Memory B cell (primary cell): ENCODE measurements around the gene COX7B2.

Source experiments
- ATAC-seq: fragments of 150-1000 bp; cut with Tn5 transposase; 2 replicates; pipeline ENCODE4 v1.10.0; 2021; ENCODE audit warnings: low read depth, mild to moderate bottlenecking, moderate library complexity
- DNase-seq, 2 donors: peaks; one replicate each; pipeline ENCODE4 v3.0.0; 2022; ENCODE audit warnings: low spot score in 2 of 2
- H3K27ac Mint-ChIP-seq: one replicate; pipeline ENCODE4 v1.8.0; 2022; ENCODE audit warnings: mild to moderate bottlenecking, moderate library complexity, mixed read lengths
- H3K27me3 Mint-ChIP-seq: one replicate; pipeline ENCODE4 v1.8.0; 2022; ENCODE audit warnings: mixed read lengths
- H3K36me3 Mint-ChIP-seq: one replicate; pipeline ENCODE4 v1.8.0; 2022; ENCODE audit warnings: mild to moderate bottlenecking, mixed read lengths
- H3K4me1 Mint-ChIP-seq: one replicate; pipeline ENCODE4 v1.8.0; 2022; ENCODE audit warnings: mixed read lengths
- H3K4me3 Mint-ChIP-seq: one replicate; pipeline ENCODE4 v1.8.0; 2022; ENCODE audit warnings: mild to moderate bottlenecking, moderate library complexity, mixed read lengths
- H3K9me3 Mint-ChIP-seq: one replicate; pipeline ENCODE4 v1.8.0; 2022; ENCODE audit warnings: mixed read lengths

Gene COX7B2

GRCh38 chr4:46909078-46909477 lies at the start of gene COX7B2:
Gene COX7B2 (minus strand): TSS chr4:46909245. CDS start chr4:46735192, 174,053 bp downstream.
- ATAC-seq (no peak), DNase-seq (no peak)
- no peaks in the 10 kb centered on the region for H3K36me3 Mint-ChIP-seq
- no peak within 1 kb of the TSS for H3K27ac Mint-ChIP-seq
- H3K9me3 Mint-ChIP-seq, result peaks cover 2% of the 10 kb centered on the region
- H3K4me3 Mint-ChIP-seq, result no peak within 1 kb of the TSS
- H3K4me1 Mint-ChIP-seq, result no peaks in the 10 kb centered on the region
- H3K27me3 Mint-ChIP-seq, result no peaks in the 10 kb centered on the region

GRCh38 chr4:46956451-46956850 lies 47.4 kb upstream of the COX7B2 start:
- no peaks in the 10 kb centered on the region for H3K4me1 Mint-ChIP-seq
- no peak overlapping the region for H3K4me3 Mint-ChIP-seq
- H3K27me3 Mint-ChIP-seq, result no peaks in the 10 kb centered on the region
- H3K36me3 Mint-ChIP-seq, result no peaks in the 10 kb centered on the region
- ATAC-seq (no peak), DNase-seq (no peak)
- H3K27ac Mint-ChIP-seq, result no peak overlapping the region
- no peaks in the 10 kb centered on the region for H3K9me3 Mint-ChIP-seq

- no peaks in the 10 kb centered on the region for H3K36me3 Mint-ChIP-seq
- H3K4me3 Mint-ChIP-seq, result no peak overlapping the region
- no peak for ATAC-seq
- no peak overlapping the region for H3K27ac Mint-ChIP-seq
- no peaks in the 10 kb centered on the region for H3K9me3 Mint-ChIP-seq
- no peaks in the 10 kb centered on the region for H3K4me1 Mint-ChIP-seq
- no peaks in the 10 kb centered on the region for H3K27me3 Mint-ChIP-seq
- no peak for DNase-seq
Measured at GRCh38 chr4:46955601-46956000, 46.6 kb upstream of the COX7B2 start.

- H3K9me3 Mint-ChIP-seq, result no peaks in the 10 kb centered on the region
- ATAC-seq, result no peak
- H3K27me3 Mint-ChIP-seq, result no peaks in the 10 kb centered on the region
- H3K4me3 Mint-ChIP-seq, result no peak overlapping the region
- H3K36me3 Mint-ChIP-seq, result no peaks in the 10 kb centered on the region
- H3K4me1 Mint-ChIP-seq, result no peaks in the 10 kb centered on the region
- H3K27ac Mint-ChIP-seq, result no peak overlapping the region
- DNase-seq, result no peak
Measured at GRCh38 chr4:46954643-46955042, 45.6 kb upstream of the COX7B2 start.

GRCh38 chr4:46953564-46953963 lies 44.5 kb upstream of the COX7B2 start:
- no peak overlapping the region for H3K27ac Mint-ChIP-seq
- no peak overlapping the region for H3K4me3 Mint-ChIP-seq
- H3K36me3 Mint-ChIP-seq, result no peaks in the 10 kb centered on the region
- H3K4me1 Mint-ChIP-seq, result no peaks in the 10 kb centered on the region
- ATAC-seq (no peak), DNase-seq (no peak)
- no peaks in the 10 kb centered on the region for H3K9me3 Mint-ChIP-seq
- no peaks in the 10 kb centered on the region for H3K27me3 Mint-ChIP-seq

GRCh38 chr4:46952451-46952850 lies 43.4 kb upstream of the COX7B2 start:
- Mint-ChIP-seq H3K9me3 (no peaks in the 10 kb centered on the region), H3K27ac (no peak overlapping the region)
- no peak for ATAC-seq

GRCh38 chr4:46950826-46951225 lies 41.8 kb upstream of the COX7B2 start:
- Mint-ChIP-seq H3K9me3 (no peaks in the 10 kb centered on the region), H3K4me3 (no peak overlapping the region), H3K36me3 (no peaks in the 10 kb centered on the region), H3K27me3 (no peaks in the 10 kb centered on the region), H3K4me1 (no peaks in the 10 kb centered on the region), H3K27ac (no peak overlapping the region)
- ATAC-seq, result no peak
- no peak for DNase-seq

More at GRCh38 chr4:46952451-46952850, 43.4 kb upstream of the COX7B2 start:
- H3K4me1 Mint-ChIP-seq, result no peaks in the 10 kb centered on the region
- H3K4me3 Mint-ChIP-seq, result no peak overlapping the region
- H3K27me3 Mint-ChIP-seq, result no peaks in the 10 kb centered on the region
- H3K36me3 Mint-ChIP-seq, result no peaks in the 10 kb centered on the region
- no peak for DNase-seq

GRCh38 chr4:46949822-46950221 lies 40.8 kb upstream of the COX7B2 start:
- Mint-ChIP-seq H3K36me3 (no peaks in the 10 kb centered on the region), H3K27me3 (no peaks in the 10 kb centered on the region), H3K27ac (no peak overlapping the region), H3K4me3 (no peak overlapping the region), H3K9me3 (no peaks in the 10 kb centered on the region), H3K4me1 (no peaks in the 10 kb centered on the region)
- DNase-seq (no peak), ATAC-seq (no peak)

- Mint-ChIP-seq H3K4me1 (no peaks in the 10 kb centered on the region), H3K27me3 (no peaks in the 10 kb centered on the region), H3K9me3 (peaks cover 2% of the 10 kb centered on the region), H3K27ac (no peak overlapping the region), H3K36me3 (no peaks in the 10 kb centered on the region), H3K4me3 (no peak overlapping the region)
- ATAC-seq, result no peak
- no peak for DNase-seq
Measured at GRCh38 chr4:46947541-46947940, 38.5 kb upstream of the COX7B2 start.

- Mint-ChIP-seq H3K9me3 (peaks cover 2% of the 10 kb centered on the region), H3K4me3 (no peak overlapping the region), H3K36me3 (no peaks in the 10 kb centered on the region), H3K27me3 (no peaks in the 10 kb centered on the region), H3K27ac (no peak overlapping the region), H3K4me1 (no peaks in the 10 kb centered on the region)
- ATAC-seq (no peak), DNase-seq (no peak)
Measured at GRCh38 chr4:46946919-46947536, 38.0 kb upstream of the COX7B2 start.

GRCh38 chr4:46945062-46945461 lies 36.0 kb upstream of the COX7B2 start:
- Mint-ChIP-seq H3K36me3 (no peaks in the 10 kb centered on the region), H3K27ac (no peak overlapping the region), H3K27me3 (no peaks in the 10 kb centered on the region), H3K9me3 (peaks cover 2% of the 10 kb centered on the region), H3K4me3 (no peak overlapping the region), H3K4me1 (no peaks in the 10 kb centered on the region)
- DNase-seq, result no peak
- ATAC-seq, result no peak

GRCh38 chr4:46944345-46944744 lies 35.3 kb upstream of the COX7B2 start:
- H3K27me3 Mint-ChIP-seq, result no peaks in the 10 kb centered on the region
- H3K9me3 Mint-ChIP-seq, result peaks cover 2% of the 10 kb centered on the region
- H3K4me3 Mint-ChIP-seq, result no peak overlapping the region
- H3K4me1 Mint-ChIP-seq, result no peaks in the 10 kb centered on the region
- no peaks in the 10 kb centered on the region for H3K36me3 Mint-ChIP-seq
- ATAC-seq, result no peak
- no peak for DNase-seq
- no peak overlapping the region for H3K27ac Mint-ChIP-seq

GRCh38 chr4:46937493-46937892 lies 28.4 kb upstream of the COX7B2 start:
- ATAC-seq, result no peak
- Mint-ChIP-seq H3K27me3 (no peaks in the 10 kb centered on the region), H3K36me3 (no peaks in the 10 kb centered on the region), H3K27ac (no peak overlapping the region), H3K4me3 (no peak overlapping the region), H3K4me1 (no peaks in the 10 kb centered on the region), H3K9me3 (no peaks in the 10 kb centered on the region)
- DNase-seq, result no peak

- H3K36me3 Mint-ChIP-seq, result no peaks in the 10 kb centered on the region
- no peaks in the 10 kb centered on the region for H3K4me1 Mint-ChIP-seq
- no peaks in the 10 kb centered on the region for H3K27me3 Mint-ChIP-seq
- ATAC-seq, result no peak
- no peak for DNase-seq
- H3K27ac Mint-ChIP-seq, result no peak overlapping the region
- H3K9me3 Mint-ChIP-seq, result no peaks in the 10 kb centered on the region
- H3K4me3 Mint-ChIP-seq, result no peak overlapping the region
Measured at GRCh38 chr4:46934726-46935125, 25.7 kb upstream of the COX7B2 start.

- H3K27ac Mint-ChIP-seq, result no peak overlapping the region
- H3K9me3 Mint-ChIP-seq, result no peaks in the 10 kb centered on the region
- no peaks in the 10 kb centered on the region for H3K4me1 Mint-ChIP-seq
- H3K4me3 Mint-ChIP-seq, result no peak overlapping the region
- ATAC-seq (no peak), DNase-seq (no peak)
- no peaks in the 10 kb centered on the region for H3K27me3 Mint-ChIP-seq
- no peaks in the 10 kb centered on the region for H3K36me3 Mint-ChIP-seq
Measured at GRCh38 chr4:46933686-46934085, 24.6 kb upstream of the COX7B2 start.
